ENCODE measurements around the gene ERCC6.
A peak's percentile ranks its signal among the peaks of the same experiment; 100 is the strongest.

ERCC6 gene

DNA sequence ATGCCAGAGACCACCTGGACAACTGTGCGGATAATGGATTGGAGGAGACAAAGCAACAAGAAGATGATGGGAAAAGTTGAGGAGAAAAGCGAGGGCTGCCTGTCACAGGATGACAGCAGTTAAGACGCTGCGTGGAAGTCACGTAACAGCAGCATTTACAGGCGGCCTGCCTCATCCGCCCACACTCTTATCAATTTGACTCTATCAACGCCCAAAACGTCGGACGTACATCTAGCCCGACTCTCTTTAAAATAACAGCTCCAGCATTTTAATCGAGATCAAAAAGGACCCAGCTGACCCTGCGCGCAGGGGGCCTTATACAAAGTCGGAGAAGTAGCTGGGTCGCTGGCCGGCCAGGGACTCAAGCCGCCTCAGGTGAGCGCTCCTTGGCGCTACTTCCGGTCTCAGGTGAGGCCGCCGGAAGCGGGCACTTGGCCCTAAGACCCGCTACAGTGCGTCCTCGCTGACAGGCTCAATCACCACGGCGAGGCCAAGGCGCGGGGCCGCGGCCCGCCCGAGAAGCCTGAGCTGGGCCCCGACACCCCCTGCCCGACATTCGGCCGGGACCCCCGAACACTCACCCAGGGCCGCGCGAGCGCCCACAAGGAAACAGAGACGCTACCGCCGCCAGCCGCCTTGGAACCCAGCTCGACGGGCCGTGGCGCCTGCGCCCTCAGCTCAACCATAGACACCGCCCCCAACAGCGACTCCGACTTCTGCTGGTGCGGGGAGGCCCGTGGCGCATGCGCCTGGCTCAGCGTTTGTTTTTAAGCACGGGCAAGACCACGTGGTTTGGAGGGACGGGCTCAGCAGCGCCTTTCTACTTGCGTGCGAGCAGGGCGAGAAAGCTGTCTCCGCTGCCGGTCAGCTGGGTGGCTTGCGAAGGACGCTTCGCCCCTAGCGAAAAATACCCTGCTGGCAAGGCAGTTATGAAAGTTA, at the start of gene ERCC6:
Gene ERCC6, minus strand, starts transcription at position 741 of the 939 bp plus-strand sequence.
- DNase-seq (ENCODE audit: low read depth in 2 of 3, low spot score in 2 of 3), result peak; percentile 83 to 92 (median 91)

DNA sequence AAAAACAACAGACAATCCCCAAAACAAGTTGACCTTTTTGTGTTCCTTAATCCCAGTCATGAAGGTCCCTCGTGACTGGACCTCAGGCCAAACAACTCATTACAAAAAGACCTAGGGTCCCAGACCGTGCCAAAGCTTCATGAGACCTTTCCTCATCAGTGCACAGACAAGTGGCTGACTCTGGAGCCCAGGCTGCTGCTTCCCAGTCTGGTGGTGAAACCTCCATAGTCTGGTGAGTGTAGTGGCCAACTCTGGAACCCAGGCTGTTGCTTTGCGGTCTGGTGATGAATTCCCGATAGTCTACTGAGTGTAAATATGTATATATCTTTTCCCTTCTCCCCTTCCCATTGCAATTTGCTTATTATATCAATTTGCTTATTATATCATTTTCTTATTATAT, 49.1 kb upstream of the ERCC6 start:
- no peak for DNase-seq (ENCODE audit: low read depth in 2 of 3, low spot score in 2 of 3)

GRCh38 chr10:49585387-49585786, 46.5 kb upstream of the ERCC6 start:
- no peak for DNase-seq (ENCODE audit: low read depth in 2 of 3, low spot score in 2 of 3)

DNA sequence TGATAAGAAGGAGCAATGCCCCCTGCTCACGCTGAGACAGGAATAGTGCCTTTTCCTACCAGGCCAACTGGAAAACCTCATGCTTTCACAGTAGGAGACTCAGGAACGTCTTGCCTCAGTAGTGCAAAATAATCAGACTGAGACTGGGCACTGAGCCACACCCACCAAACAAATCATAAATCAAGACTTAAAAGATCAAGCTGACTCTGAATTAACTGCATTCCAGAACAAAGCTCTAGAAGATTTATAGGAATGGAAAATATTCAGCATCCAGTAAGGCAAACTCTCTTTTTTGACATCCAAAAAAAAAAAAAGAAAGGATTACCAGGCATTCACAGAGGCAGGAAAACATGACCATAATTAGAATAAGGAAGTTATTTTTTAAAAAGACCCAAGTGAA, 40.7 kb upstream of the ERCC6 start:
- DNase-seq (ENCODE audit: low read depth in 2 of 3, low spot score in 2 of 3), result no peak

DNA sequence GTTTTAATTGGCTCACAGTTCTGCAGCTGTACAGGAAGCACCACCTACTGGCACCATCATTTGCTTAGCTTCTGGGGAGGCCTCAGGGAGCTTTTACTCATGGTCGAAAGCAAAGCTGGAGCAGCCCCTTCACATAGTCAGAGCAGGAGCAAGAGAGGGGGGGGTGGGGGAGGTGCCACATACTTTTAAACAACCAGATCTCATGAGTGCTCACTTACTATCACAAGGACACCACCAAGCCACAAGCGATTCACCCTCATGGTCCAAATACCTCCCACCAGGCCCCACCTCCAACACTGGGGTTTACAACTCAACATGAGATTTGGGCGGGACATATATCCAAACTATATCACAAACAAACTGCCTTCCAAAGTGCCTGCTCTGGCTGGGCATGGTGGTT, 39.5 kb upstream of the ERCC6 start:
- DNase-seq (ENCODE audit: low read depth in 2 of 3, low spot score in 2 of 3), result no peak

- DNase-seq (ENCODE audit: low read depth in 2 of 3, low spot score in 2 of 3), result no peak
Observed at GRCh38 chr10:49577182-49577925, 38.4 kb upstream of the ERCC6 start.

- no peak for DNase-seq (ENCODE audit: low read depth in 2 of 3, low spot score in 2 of 3)
Observed at GRCh38 chr10:49575489-49576072, 36.7 kb upstream of the ERCC6 start.

DNA sequence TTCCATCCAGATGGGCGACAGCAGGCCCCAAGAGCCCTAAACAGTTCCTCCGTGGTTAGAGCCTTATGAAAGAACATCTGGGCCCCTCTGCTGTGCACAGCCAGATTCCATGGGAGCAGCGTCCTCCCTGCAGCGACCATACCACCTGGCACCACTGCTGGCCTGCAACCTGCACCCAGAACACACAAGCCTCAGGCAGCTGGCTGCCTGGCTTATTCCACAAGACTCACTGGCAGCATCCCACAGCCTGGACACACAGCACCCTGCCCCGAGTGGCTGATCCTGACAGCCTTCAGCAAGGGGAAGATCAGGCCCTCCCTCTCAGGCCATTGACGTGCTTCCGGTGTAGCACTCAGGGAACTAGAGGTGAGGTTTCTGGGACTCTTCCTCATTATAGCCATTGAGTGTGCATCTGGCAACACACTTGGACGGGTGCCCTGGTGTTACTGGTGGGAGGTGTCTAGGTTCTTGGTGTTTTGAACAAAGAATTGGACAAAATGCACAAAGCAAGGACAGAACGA, 33.7 kb upstream of the ERCC6 start:
- no peak for DNase-seq (ENCODE audit: low read depth in 2 of 3, low spot score in 2 of 3)

GRCh38 chr10:49571388-49571787, 32.5 kb upstream of the ERCC6 start:
- DNase-seq (ENCODE audit: low read depth in 2 of 3, low spot score in 2 of 3), result no peak

DNA sequence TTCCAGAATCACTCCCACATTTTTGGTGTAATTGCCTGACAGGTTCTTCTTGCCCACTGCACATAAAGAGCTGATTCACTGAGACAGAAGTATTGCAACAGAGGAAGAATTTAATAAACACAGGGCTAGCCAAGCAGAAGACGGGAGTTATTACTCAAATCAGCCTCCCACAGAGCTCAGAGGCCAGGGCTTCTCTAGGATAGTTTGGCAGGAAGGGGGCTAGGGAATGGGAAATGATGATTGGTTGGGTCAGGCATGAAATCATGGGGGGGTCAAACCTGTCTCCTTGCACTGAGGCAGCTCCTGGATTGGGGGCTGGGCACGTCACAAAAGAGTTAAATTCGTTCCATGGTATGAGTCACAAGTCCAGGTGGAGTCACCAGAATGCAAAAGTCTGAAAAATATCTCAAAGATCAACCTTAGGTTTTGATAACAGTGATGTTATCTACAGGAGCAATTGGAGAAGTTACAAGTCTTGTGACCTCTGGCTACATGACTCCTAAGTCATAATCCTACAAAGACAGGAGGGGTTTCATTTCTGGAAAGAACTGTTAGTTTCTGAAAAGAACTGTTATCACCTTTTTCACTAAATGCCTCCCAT, 30.2 kb upstream of the ERCC6 start:
- no peak for DNase-seq (ENCODE audit: low read depth in 2 of 3, low spot score in 2 of 3)

GRCh38 chr10:49568235-49568634, 29.3 kb upstream of the ERCC6 start:
- DNase-seq (ENCODE audit: low read depth in 2 of 3, low spot score in 2 of 3), result no peak

GRCh38 chr10:49567810-49568209, 28.9 kb upstream of the ERCC6 start:
- no peak for DNase-seq (ENCODE audit: low read depth in 2 of 3, low spot score in 2 of 3)

GRCh38 chr10:49564461-49565009, 25.6 kb upstream of the ERCC6 start:
- DNase-seq (ENCODE audit: low read depth in 2 of 3, low spot score in 2 of 3), result no peak

- DNase-seq (ENCODE audit: low read depth in 2 of 3, low spot score in 2 of 3), result no peak
Observed at GRCh38 chr10:49562893-49563292, 24.0 kb upstream of the ERCC6 start.

DNA sequence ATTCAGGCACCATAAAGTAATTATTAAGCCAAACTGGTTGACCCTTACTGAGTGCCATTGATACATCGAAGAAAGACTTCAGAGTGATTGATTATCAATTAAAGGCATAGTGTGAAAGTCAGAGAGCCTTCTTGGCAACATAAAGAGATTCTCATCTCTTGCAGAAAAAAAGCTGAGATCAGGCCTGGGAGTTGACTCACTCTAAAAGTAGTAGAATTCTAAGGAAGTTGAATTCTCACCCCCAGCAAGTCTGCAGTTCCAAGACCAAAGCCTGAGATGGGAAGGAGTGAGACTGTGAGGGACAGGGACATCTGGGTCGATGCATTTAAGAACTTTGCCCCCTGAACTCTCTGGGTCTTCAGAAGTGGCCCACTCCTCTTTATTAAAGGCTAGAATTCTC, 21.6 kb upstream of the ERCC6 start:
- no peak for DNase-seq (ENCODE audit: low read depth in 2 of 3, low spot score in 2 of 3)

DNA sequence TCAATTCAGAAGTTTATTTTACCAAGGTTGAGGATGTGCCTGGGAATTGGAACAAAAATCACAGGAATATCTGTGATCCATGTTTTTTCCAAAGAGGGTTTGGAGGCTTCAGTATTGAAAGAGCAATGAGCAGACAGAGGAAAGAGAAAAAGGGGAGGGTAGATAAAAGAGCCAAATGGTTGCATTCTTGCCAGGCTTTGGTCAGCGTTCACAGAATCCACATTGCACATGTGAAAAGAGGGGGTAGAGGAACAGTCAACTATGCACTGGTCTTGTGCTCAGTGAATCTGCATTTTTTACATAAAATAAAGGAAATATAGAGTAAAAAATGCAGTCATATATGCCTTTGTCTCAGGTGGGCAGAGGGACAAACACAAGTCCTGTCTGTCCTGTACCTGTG, 20.6 kb upstream of the ERCC6 start:
- no peak for DNase-seq (ENCODE audit: low read depth in 2 of 3, low spot score in 2 of 3)

DNA sequence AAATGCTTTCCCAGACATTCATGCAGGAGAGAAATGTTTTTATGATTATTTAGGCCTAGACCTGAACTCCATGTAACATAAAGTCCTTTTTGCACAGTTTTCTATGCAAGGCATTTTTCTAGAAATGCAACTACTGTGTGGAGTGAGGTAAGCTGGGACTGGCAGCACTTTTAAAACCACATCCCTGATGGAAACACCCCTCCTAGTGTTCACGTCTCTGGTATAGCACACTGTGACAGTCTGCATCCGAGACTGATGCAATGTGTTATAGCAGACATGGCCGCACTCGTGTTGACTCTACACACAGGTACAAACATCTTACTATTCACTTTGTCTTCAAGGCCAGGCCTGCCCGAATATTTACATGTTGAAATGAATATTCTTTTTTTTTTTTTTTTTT, 19.3 kb upstream of the ERCC6 start:
- no peak for DNase-seq (ENCODE audit: low read depth in 2 of 3, low spot score in 2 of 3)

GRCh38 chr10:49557681-49558080, 18.8 kb upstream of the ERCC6 start:
- DNase-seq (ENCODE audit: low read depth in 2 of 3, low spot score in 2 of 3), result no peak

DNA sequence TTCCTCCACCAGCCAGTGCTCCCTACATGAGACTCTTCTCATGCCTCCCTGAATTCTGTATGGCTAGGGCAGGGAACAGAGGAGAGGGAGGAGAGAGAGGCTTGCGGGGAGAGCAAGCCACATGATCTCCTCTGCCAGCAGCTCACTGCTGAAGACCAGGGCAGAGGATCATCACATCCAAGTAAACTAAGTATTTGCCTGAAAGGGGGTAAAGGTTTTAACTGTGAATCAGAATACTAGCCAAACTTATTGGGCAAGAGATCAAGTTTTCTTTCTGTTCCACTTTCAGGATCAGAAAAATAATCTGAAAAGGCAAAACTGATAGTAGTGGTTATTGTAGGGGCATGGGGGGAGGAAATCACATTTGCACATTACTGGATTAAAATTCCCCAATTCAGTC, 17.8 kb upstream of the ERCC6 start:
- no peak for DNase-seq (ENCODE audit: low read depth in 2 of 3, low spot score in 2 of 3)

- no peak for DNase-seq (ENCODE audit: low read depth in 2 of 3, low spot score in 2 of 3)
Observed at GRCh38 chr10:49552277-49552676, 13.4 kb upstream of the ERCC6 start.

DNA sequence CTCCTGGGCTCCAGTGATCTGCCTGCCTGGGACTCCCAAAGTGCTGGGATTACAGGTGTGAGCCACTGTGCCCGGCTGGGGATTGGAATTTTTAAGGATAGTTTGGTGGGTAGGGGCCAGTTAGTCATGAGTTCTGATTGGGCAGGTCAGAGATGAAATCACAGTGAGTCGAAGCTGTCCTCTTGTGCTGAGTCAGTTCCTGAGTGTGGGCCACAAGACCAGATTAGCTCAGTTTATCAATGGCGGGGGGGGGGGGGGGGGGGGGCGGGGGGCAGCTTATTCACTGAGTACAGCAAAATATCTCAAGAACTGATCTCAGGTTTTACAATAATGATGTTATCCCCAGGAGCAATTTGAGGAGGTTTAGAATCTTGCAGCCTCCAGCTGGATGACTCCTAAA, 11.6 kb upstream of the ERCC6 start:
- DNase-seq (ENCODE audit: low read depth in 2 of 3, low spot score in 2 of 3), result no peak
